CD4-positive, alpha-beta memory T cell (primary cell): ENCODE data around the gene SARS1. TPM values are rescaled to one million over a fixed set of nuclear protein-coding genes. Genes with fewer than 3 reads are reported as not detected.

Source experiments
- CTCF ChIA-PET: fragments of 350-600 bp; sonication (Branson Sonifier 250); formaldehyde crosslinking; loops from one replicate; lab custom pipeline; 2021; ENCODE audit warnings: inconsistent platforms; ENCODE audit not compliant: partially characterized antibody; lab: Charles Lee
- POLR2A ChIA-PET: fragments of 350-600 bp; sonication (Branson Sonifier 250); formaldehyde crosslinking; loops from one replicate; lab custom pipeline; 2021; ENCODE audit not compliant: partially characterized antibody; lab: Charles Lee
- DNase-seq, 5 donors: peaks; one replicate each; pipeline versions ENCODE4 v3.0.0 to v3.0.0-alpha.2; 2020 to 2022; ENCODE audit warnings: mixed read lengths in 1 of 5
- H3K27ac ChIP-seq: one replicate; pipeline ENCODE4 v1.7.0; 2013; ENCODE audit warnings: low read depth, low read length
- H3K27me3 ChIP-seq: 2 replicates; pipeline ENCODE4 v1.7.0; 2013; ENCODE audit warnings: mild to moderate bottlenecking, low read length, moderate library complexity; ENCODE audit not compliant: insufficient read depth
- H3K36me3 ChIP-seq: 2 replicates; pipeline ENCODE4 v1.7.0; 2013; ENCODE audit warnings: mild to moderate bottlenecking, low read length, moderate library complexity; ENCODE audit not compliant: insufficient read depth
- H3K4me1 ChIP-seq: 2 replicates; pipeline ENCODE4 v1.7.0; 2013; ENCODE audit warnings: mild to moderate bottlenecking, low read length, moderate library complexity; ENCODE audit not compliant: insufficient read depth
- H3K4me3 ChIP-seq, 2 donors: one replicate each; pipeline ENCODE4 v1.7.0; 2013; ENCODE audit warnings: low read length in 2 of 2, mild to moderate bottlenecking in 1 of 2
- H3K9me3 ChIP-seq, 2 donors: one replicate each; pipeline ENCODE4 v1.7.0; 2013; ENCODE audit warnings: low read length in 2 of 2, control low read depth in 1 of 2; ENCODE audit not compliant: control insufficient read depth in 1 of 2
- H3K27ac Mint-ChIP-seq, 7 donors: one replicate each; pipeline ENCODE4 v1.8.0; 2020 to 2021; ENCODE audit warnings: mixed read lengths in 7 of 7, mild to moderate bottlenecking in 6 of 7, inconsistent platforms in 3 of 7, moderate library complexity in 3 of 7
- H3K27me3 Mint-ChIP-seq, 2 donors: one replicate each; pipeline ENCODE4 v1.8.0; 2020 to 2021; ENCODE audit warnings: mixed read lengths in 2 of 2
- H3K36me3 Mint-ChIP-seq, 2 donors: one replicate each; pipeline ENCODE4 v1.8.0; 2020 to 2021; ENCODE audit warnings: mixed read lengths in 2 of 2, inconsistent platforms in 1 of 2, mild to moderate bottlenecking in 1 of 2
- H3K4me1 Mint-ChIP-seq, 4 donors: one replicate each; pipeline ENCODE4 v1.8.0; 2020 to 2021; ENCODE audit warnings: mixed read lengths in 4 of 4, mild to moderate bottlenecking in 1 of 4
- H3K4me3 Mint-ChIP-seq, 8 donors: one replicate each; pipeline ENCODE4 v1.8.0; 2020 to 2021; ENCODE audit warnings: mixed read lengths in 8 of 8, mild to moderate bottlenecking in 7 of 8, moderate library complexity in 6 of 8, inconsistent platforms in 3 of 8
- H3K9me3 Mint-ChIP-seq, 8 donors: one replicate each; pipeline ENCODE4 v1.8.0; 2020 to 2021; ENCODE audit warnings: mixed read lengths in 8 of 8, mild to moderate bottlenecking in 5 of 8, inconsistent platforms in 3 of 8, moderate library complexity in 1 of 8
- intact Hi-C: fragments of 100-400 bp; cut with micrococcal nuclease; formaldehyde crosslinking; loops from one replicate; pipeline ENCODE4 v1.15.1; 2023
- polyA plus RNA-seq, 2 donors: library from polyadenylated mRNA; unstranded; fragments of 300-500 nt; fragmentation: Illumina TruSeq; gene quantifications; one replicate each; pipeline ENCODE4 v1.2.3, GENCODE V29; 2021
- total RNA-seq, 2 experiments: library from RNA; stranded (reverse); gene quantifications; one replicate each; pipeline ENCODE4 v1.2.3, GENCODE V29; 2021

Gene SARS1
- total and polyA plus RNA-seq, 4 experiments from 2014 or later = 153 to 199 (median 184) TPM

DNA sequence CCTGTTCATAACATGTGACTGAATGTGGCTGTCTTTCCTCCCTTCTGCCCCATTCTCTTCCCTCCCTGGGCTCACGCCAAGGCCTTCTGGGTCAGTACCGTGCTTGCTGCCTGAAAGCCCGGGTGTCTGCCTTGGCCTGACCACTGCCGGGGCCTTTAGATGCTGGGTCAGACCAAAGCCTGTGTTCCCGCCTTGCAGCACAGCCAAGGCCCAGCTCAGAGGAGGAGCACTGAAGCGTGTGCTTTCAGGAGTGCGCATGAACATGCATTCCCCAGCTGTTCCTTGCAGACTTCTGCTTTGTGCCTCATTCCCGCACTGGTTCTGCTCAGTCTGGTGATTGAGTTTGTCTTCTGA is 27.0 kb upstream of the SARS1 start:
- H3K36me3 Mint-ChIP-seq = peaks cover 12 to 14% of the 10 kb centered on the region in 2 donors
- DNase-seq = no peak
- H3K27ac Mint-ChIP-seq = no peak overlapping the region

GRCh38 chr1:109187127-109187526 is 26.6 kb upstream of the SARS1 start:
- Histone ChIP-seq H3K27me3 (no peaks in the 10 kb centered on the region), H3K4me3 (no peak overlapping the region), H3K9me3 (no peaks in the 10 kb centered on the region), H3K4me1 (no peaks in the 10 kb centered on the region), H3K36me3 (peaks cover 6% of the 10 kb centered on the region), H3K27ac (no peak overlapping the region)
- Mint-ChIP-seq H3K27me3 (no peaks in the 10 kb centered on the region), H3K27ac (no peak overlapping the region), H3K4me1 (peaks cover 0 to 3% (median 0%) of the 10 kb centered on the region in 4 donors), H3K36me3 (peaks cover 12 to 14% of the 10 kb centered on the region in 2 donors), H3K4me3 (no peak overlapping the region), H3K9me3 (peaks cover 0 to 2% (median 0%) of the 10 kb centered on the region in 8 donors)
- intact Hi-C loops = no loop called here
- ChIA-PET CTCF (interaction anchor here (0.7 to 1.1 kb wide), 2 partner anchors 9 to 73 kb away, joined by 3 read pairs; no protein-coding TSS in a partner anchor), POLR2A (no interaction called here)
- no peak for DNase-seq

More for the DNA sequence above, 27.0 kb upstream of the SARS1 start:
- H3K9me3 Mint-ChIP-seq = peaks cover 0 to 2% (median 0%) of the 10 kb centered on the region in 8 donors
- Histone ChIP-seq H3K9me3 (no peaks in the 10 kb centered on the region), H3K36me3 (peaks cover 4% of the 10 kb centered on the region), H3K27me3 (no peaks in the 10 kb centered on the region), H3K27ac (no peak overlapping the region), H3K4me1 (no peaks in the 10 kb centered on the region), H3K4me3 (no peak overlapping the region)
- H3K4me3 Mint-ChIP-seq = no peak overlapping the region
- H3K4me1 Mint-ChIP-seq = peaks cover 0 to 3% (median 0%) of the 10 kb centered on the region in 4 donors
- intact Hi-C loops = no loop called here
- ChIA-PET POLR2A (no interaction called here), CTCF (interaction anchor here (1.1 kb wide), 1 partner anchor 10 kb away, joined by 3 read pairs; no protein-coding TSS in a partner anchor)
- H3K27me3 Mint-ChIP-seq = no peaks in the 10 kb centered on the region

- Mint-ChIP-seq H3K4me1 (peaks cover 0 to 3% (median 0%) of the 10 kb centered on the region in 4 donors), H3K4me3 (no peak overlapping the region), H3K27me3 (no peaks in the 10 kb centered on the region), H3K36me3 (peaks cover 15 to 19% of the 10 kb centered on the region in 2 donors), H3K27ac (no peak overlapping the region), H3K9me3 (peaks cover 0 to 2% (median 0%) of the 10 kb centered on the region in 8 donors)
- H3K36me3 ChIP-seq = peaks cover 6% of the 10 kb centered on the region
- no peak overlapping the region for H3K4me3 ChIP-seq
- intact Hi-C loops = no loop called here
- DNase-seq = no peak
- H3K27ac ChIP-seq = no peak overlapping the region
- no peaks in the 10 kb centered on the region for H3K9me3 ChIP-seq
- no peaks in the 10 kb centered on the region for H3K27me3 ChIP-seq
- H3K4me1 ChIP-seq = no peaks in the 10 kb centered on the region
- CTCF ChIA-PET = no interaction called here
- POLR2A ChIA-PET = no interaction called here
Measured at GRCh38 chr1:109188200-109188599, 25.5 kb upstream of the SARS1 start.

DNA sequence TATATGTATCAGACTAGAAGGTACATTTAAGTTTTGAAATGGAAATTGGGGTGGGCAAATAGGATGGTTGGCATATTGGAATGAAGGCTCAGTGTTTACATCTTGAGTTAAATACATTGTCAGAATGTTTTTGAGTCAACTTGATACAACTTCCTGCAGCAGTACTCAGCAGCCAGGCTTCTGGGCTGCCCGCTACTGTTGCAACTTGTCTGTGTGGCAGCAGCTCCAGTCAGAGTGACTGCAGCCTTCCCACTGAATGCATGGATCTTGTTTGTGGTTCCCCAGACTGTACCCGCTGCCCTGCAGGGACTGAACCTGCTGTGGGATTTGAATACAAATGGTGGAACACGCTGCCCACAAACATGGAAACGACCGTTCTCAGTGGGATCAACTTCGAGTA is 24.9 kb upstream of the SARS1 start:
- Histone ChIP-seq H3K4me1 (no peaks in the 10 kb centered on the region), H3K4me3 (no peak overlapping the region), H3K36me3 (peaks cover 6% of the 10 kb centered on the region), H3K9me3 (no peaks in the 10 kb centered on the region), H3K27ac (no peak overlapping the region), H3K27me3 (no peaks in the 10 kb centered on the region)
- Mint-ChIP-seq H3K9me3 (peaks cover 0 to 2% (median 0%) of the 10 kb centered on the region in 8 donors), H3K27me3 (no peaks in the 10 kb centered on the region), H3K27ac (no peak overlapping the region), H3K4me3 (no peak overlapping the region), H3K36me3 (peaks cover 15 to 19% of the 10 kb centered on the region in 2 donors), H3K4me1 (peaks cover 0 to 3% (median 0%) of the 10 kb centered on the region in 4 donors)
- intact Hi-C loops = no loop called here
- ChIA-PET CTCF (no interaction called here), POLR2A (interaction anchor here (0.6 kb wide), 1 partner anchor 18 kb away, joined by 3 read pairs; no protein-coding TSS in a partner anchor)
- no peak for DNase-seq

- H3K27me3 ChIP-seq = no peaks in the 10 kb centered on the region
- Mint-ChIP-seq H3K4me3 (no peak overlapping the region), H3K9me3 (peaks cover 0 to 2% (median 0%) of the 10 kb centered on the region in 8 donors), H3K27ac (no peak overlapping the region), H3K4me1 (peaks cover 0 to 3% (median 0%) of the 10 kb centered on the region in 4 donors), H3K36me3 (peaks cover 14 to 19% of the 10 kb centered on the region in 2 donors), H3K27me3 (no peaks in the 10 kb centered on the region)
- peaks cover 6% of the 10 kb centered on the region for H3K36me3 ChIP-seq
- no peak for DNase-seq
- CTCF ChIA-PET = no interaction called here
- H3K27ac ChIP-seq = no peak overlapping the region
- intact Hi-C loops = no loop called here
- POLR2A ChIA-PET = no interaction called here
- H3K9me3 ChIP-seq = no peaks in the 10 kb centered on the region
- H3K4me1 ChIP-seq = no peaks in the 10 kb centered on the region
- no peak overlapping the region for H3K4me3 ChIP-seq
Measured at GRCh38 chr1:109190189-109190588, 23.5 kb upstream of the SARS1 start.

GRCh38 chr1:109191377-109191776 is 22.3 kb upstream of the SARS1 start:
- Histone ChIP-seq H3K27ac (no peak overlapping the region), H3K9me3 (no peaks in the 10 kb centered on the region), H3K27me3 (no peaks in the 10 kb centered on the region), H3K36me3 (peaks cover 6% of the 10 kb centered on the region), H3K4me1 (no peaks in the 10 kb centered on the region), H3K4me3 (no peak overlapping the region)
- CTCF ChIA-PET = interaction anchor here (1.1 to 1.6 kb wide), 2 partner anchors 14 to 363 kb away, joined by 4 read pairs; no protein-coding TSS in a partner anchor
- no peaks in the 10 kb centered on the region for H3K27me3 Mint-ChIP-seq
- POLR2A ChIA-PET = no interaction called here
- no peak overlapping the region for H3K27ac Mint-ChIP-seq
- intact Hi-C loops = no loop called here
- H3K36me3 Mint-ChIP-seq = peaks cover 16 to 19% of the 10 kb centered on the region in 2 donors
- no peak for DNase-seq
- peaks cover 0 to 3% (median 0%) of the 10 kb centered on the region in 4 donors for H3K4me1 Mint-ChIP-seq
- no peaks in the 10 kb centered on the region for H3K9me3 Mint-ChIP-seq
- no peak overlapping the region for H3K4me3 Mint-ChIP-seq

DNA sequence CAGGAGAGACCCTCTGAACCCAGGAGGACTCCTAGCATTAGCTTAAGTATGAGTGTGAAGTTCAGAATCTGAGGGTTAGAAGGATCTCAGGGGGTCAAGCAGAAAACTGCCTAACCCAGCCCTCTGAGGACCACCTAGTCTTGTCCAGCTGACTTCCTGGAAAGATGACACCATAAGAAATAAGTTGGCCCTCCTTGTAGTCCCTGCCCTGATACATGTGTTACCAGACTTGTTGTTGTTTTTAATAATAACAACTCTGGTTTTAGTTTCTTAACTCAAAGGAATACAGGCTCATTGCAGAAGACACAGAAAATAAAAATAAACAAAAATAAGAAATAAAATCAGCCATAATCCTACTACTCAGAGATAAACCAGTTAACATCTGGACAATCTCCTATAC is 21.8 kb upstream of the SARS1 start:
- no peak overlapping the region for H3K4me3 ChIP-seq
- no peaks in the 10 kb centered on the region for H3K9me3 Mint-ChIP-seq
- H3K36me3 Mint-ChIP-seq = peaks cover 16 to 19% of the 10 kb centered on the region in 2 donors
- no peaks in the 10 kb centered on the region for H3K27me3 Mint-ChIP-seq
- no peak for DNase-seq
- H3K9me3 ChIP-seq = no peaks in the 10 kb centered on the region
- H3K4me3 Mint-ChIP-seq = no peak overlapping the region
- peaks cover 0 to 3% (median 0%) of the 10 kb centered on the region in 4 donors for H3K4me1 Mint-ChIP-seq
- CTCF ChIA-PET = interaction anchor here (1.1 to 1.6 kb wide), 2 partner anchors 14 to 363 kb away, joined by 4 read pairs; no protein-coding TSS in a partner anchor
- peaks cover 6% of the 10 kb centered on the region for H3K36me3 ChIP-seq
- no peaks in the 10 kb centered on the region for H3K27me3 ChIP-seq
- H3K4me1 ChIP-seq = no peaks in the 10 kb centered on the region
- no peak overlapping the region for H3K27ac Mint-ChIP-seq
- H3K27ac ChIP-seq = no peak overlapping the region
- POLR2A ChIA-PET = no interaction called here
- intact Hi-C loops = loop anchor here (2.0 kb wide), 1 partner anchor 363 kb away; no protein-coding TSS in a partner anchor
